ENCODE measurements around the gene ACACA. TPM values are rescaled to one million over a fixed set of nuclear protein-coding genes. Genes with fewer than 3 reads are reported as not detected.

ACACA gene
- total RNA-seq, 4 donors from 2014 or later, result 28.7 to 72.7 (median 42.2) TPM

DNA sequence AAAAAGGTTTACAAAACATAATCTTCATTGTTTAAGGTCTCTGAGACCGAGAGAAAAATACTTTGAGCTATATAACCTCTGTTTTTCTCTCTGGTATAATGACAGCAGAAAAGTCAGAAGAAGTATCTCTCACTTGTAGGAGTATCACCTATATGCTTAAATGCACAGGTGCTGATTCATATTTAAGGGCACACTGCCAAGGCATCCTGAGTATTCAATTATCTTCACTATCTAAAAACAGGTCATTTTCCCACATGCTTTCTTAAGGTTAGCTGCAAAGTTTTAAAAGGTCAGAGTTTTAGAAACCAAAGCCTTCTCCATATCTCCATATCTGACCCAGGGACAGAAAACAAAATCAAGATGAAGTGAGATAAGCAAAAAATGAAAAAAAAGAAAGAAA is 130.2 kb downstream of the ACACA start:
- DNase-seq (ENCODE audit: low spot score) (no peak), ATAC-seq (ENCODE audit: low FRiP score) (no peak)
- TF ChIP-seq, protein P1, sequence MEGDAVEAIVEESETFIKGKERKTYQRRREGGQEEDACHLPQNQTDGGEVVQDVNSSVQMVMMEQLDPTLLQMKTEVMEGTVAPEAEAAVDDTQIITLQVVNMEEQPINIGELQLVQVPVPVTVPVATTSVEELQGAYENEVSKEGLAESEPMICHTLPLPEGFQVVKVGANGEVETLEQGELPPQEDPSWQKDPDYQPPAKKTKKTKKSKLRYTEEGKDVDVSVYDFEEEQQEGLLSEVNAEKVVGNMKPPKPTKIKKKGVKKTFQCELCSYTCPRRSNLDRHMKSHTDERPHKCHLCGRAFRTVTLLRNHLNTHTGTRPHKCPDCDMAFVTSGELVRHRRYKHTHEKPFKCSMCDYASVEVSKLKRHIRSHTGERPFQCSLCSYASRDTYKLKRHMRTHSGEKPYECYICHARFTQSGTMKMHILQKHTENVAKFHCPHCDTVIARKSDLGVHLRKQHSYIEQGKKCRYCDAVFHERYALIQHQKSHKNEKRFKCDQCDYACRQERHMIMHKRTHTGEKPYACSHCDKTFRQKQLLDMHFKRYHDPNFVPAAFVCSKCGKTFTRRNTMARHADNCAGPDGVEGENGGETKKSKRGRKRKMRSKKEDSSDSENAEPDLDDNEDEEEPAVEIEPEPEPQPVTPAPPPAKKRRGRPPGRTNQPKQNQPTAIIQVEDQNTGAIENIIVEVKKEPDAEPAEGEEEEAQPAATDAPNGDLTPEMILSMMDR (IDR thresholded peaks at IDR 0.05), result no peak

DNA sequence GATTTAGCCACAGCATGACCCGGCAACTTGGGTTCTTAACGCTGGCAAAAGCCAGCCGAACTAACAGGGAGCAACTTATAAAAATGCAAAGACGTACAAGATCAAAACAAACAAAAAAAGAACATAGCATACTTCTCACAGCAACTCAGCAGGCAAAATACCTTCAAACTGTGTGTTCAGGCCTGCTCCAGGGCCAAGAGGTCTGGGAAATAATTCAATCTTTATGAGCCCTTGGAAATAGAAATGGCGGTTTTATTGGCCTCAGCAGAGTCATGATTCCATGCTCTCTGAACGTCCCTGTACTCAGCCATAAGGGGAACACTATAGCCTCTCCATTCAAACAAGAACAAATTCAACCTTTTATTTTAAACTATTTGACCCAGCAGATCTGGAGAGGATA is 132.2 kb downstream of the ACACA start:
- no peak for ATAC-seq (ENCODE audit: low FRiP score)

DNA sequence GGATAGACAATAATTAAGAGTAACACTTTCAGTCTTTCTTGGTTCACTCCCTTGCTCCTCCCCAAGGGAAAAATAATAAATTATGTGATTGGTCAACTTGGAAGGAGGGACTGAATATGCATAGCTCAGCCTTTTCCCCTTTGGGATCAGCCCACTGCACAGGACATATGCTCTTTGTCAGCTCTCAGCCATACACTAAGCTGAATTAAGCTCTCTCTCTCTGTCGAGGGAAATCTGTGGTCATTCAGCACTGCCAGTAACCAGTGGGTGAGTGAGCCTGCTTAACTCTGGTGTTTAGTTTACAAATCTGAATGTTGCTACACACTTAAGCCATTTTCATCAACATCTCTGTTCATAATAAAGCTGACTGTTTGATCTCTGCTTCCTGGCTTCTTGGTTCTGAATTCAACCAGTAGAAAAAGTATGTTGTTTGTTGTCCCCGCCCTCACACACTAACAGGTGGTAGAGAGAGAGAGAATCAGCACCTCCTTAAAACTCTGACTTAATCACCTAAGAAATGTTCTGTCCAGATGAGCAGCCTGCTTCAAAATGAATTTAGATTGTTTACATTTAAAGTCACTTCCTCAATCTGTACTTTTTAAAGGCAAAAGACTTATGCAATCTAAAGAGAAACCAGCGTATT is 133.1 kb downstream of the ACACA start:
- ATAC-seq (ENCODE audit: low FRiP score), result peak; percentile 32
- DNase-seq (ENCODE audit: low spot score), result no peak
- TF ChIP-seq, protein P1 (IDR thresholded peaks at IDR 0.05), result no peak

More for the DNA sequence above, 132.2 kb downstream of the ACACA start:
- TF ChIP-seq, protein P1 (IDR thresholded peaks at IDR 0.05), result no peak
- DNase-seq (ENCODE audit: low spot score), result no peak

DNA sequence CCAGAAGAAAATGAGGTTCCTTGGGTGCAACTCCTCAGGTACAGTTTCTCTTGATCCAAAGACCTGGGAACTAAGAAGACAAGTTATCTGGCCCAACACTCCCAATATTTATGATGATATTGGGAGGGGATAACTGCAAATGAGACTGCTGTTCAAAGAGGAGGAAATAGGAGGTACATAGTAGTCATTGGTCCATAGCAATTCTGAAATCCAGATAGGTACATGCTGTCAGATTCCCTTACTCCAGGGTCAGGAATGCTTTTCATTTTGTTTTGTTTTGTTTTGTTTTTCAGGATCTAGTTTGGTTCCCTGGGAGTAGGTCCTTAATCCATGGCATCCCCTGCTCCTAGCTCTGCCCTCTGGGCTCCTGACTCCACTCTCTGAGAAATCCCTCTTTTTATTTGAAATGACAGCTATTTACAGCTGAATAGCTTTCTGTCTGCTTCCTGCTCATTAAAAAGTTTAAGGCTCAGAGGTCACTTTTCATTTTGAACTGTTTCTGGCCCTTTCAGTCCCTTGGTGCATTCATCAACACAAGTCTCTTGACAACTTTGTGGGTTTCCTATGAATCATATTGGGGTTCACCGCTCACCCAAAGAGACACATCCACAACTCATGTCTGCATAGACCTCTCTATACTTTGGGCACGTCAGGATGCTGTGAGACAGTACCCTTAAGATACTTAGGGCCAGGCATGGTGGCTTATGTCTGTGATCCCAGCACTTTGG is 141.0 kb downstream of the ACACA start:
- no peak for ATAC-seq (ENCODE audit: low FRiP score)
- TF ChIP-seq, protein P1 (IDR thresholded peaks at IDR 0.05), result no peak
- no peak for DNase-seq (ENCODE audit: low spot score)

DNA sequence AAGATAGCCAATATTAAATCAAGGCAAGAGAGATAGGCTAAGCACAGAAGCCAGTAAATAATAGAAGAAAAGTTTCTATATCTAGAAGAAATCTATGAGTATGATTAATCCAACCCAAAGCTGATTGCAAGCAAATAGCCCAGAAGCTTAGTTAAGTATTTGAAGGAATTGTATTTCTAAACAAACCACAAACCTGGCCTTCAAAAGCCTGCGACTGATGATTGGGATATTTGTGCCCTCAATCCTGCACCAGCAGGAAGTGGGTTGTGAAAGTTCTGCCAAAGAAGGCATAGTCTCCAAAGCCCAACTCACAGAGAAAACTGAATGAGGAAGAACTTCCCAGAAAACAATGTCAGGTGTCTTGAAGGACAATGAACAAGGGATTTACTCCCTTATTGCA is 145.3 kb downstream of the ACACA start:
- no peak for DNase-seq (ENCODE audit: low spot score)
- no peak for ATAC-seq (ENCODE audit: low FRiP score)

DNA sequence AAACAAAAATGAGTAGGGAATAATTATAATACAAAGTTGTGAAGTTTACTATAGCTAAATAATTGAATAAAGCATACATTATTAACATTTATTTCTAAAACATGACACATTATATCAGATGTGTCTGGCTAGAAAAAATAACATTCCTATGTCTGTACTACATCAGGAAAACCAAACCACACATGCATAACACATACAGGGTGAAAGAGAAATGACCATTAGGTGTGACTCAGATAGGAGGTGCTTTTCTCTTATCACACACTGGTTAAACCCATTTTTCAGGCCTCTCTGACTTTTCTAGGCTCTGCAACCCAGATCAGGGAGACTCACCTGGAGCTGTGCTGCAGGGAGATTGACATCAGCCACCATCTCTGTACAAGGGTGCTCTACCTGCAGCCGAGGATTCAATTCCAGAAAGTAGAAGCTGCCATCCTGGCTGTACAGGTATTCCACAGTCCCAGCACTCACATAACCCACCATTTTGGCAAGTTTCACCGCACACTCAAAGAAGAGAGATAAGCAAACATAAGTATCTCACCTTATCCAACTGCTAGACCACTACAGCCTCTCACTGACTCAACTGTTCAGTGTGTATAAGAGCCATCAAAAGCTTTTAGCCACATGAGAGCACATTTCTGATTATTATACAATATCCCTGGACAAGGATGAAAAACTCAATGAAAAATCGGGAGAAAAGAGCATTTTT is 147.5 kb downstream of the ACACA start:
- DNase-seq (ENCODE audit: low spot score) (no peak), ATAC-seq (ENCODE audit: low FRiP score) (no peak)
- TF ChIP-seq, protein P1 (IDR thresholded peaks at IDR 0.05), result no peak

More for the DNA sequence above, 145.3 kb downstream of the ACACA start:
- TF ChIP-seq, protein P1 (IDR thresholded peaks at IDR 0.05), result no peak
